AG09319 (cell line): ENCODE measurements around the gene INPP4B.
"Not testable (repeated sequence)": the region's sequence is repeated elsewhere in the genome, so short reads cannot be mapped to it uniquely, and the experiment has no call there.

ENCODE experiments used
- DNase-seq: peaks from one replicate; pipeline ENCODE4 v3.0.0-alpha.2; 2010; ENCODE audit warnings: low read depth; ENCODE audit errors: extremely low read depth
- TF ChIP-seq, protein P1 (sequence below): IDR thresholded peaks from 2 replicates; pipeline ENCODE4 v1.5.1; 2011; ENCODE audit warnings: low read depth, mild to moderate bottlenecking, inconsistent platforms, low read length, moderate library complexity

INPP4B gene

GRCh38 chr4:142656178-142656577 lies 189.9 kb downstream of the INPP4B start:
- TF ChIP-seq, protein P1, sequence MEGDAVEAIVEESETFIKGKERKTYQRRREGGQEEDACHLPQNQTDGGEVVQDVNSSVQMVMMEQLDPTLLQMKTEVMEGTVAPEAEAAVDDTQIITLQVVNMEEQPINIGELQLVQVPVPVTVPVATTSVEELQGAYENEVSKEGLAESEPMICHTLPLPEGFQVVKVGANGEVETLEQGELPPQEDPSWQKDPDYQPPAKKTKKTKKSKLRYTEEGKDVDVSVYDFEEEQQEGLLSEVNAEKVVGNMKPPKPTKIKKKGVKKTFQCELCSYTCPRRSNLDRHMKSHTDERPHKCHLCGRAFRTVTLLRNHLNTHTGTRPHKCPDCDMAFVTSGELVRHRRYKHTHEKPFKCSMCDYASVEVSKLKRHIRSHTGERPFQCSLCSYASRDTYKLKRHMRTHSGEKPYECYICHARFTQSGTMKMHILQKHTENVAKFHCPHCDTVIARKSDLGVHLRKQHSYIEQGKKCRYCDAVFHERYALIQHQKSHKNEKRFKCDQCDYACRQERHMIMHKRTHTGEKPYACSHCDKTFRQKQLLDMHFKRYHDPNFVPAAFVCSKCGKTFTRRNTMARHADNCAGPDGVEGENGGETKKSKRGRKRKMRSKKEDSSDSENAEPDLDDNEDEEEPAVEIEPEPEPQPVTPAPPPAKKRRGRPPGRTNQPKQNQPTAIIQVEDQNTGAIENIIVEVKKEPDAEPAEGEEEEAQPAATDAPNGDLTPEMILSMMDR = no peak
- DNase-seq = no peak

DNA sequence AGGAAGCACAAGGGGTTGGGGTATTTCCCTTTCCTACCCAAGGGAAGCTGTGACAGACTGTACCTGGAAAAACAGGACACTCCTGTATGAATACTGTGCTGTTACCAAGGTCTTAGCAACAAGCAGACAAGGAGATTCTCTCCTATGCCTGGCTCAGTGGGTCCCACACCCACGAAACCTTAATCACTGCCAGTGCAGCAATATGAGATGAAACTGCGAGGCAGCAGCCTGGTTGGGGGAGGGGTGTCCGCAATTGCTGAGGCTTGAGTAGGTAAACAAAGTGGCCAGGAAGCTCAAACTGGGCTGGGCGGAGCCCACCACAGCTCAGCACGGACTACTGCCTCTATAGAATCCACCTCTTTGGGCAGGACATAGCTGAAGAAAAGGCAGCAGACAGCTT lies 197.7 kb downstream of the INPP4B start:
- TF ChIP-seq, protein P1 = no peak
- no peak for DNase-seq

- no peak for DNase-seq
- TF ChIP-seq, protein P1 = no peak
These were observed 200.5 kb downstream of the INPP4B start for GRCh38 chr4:142645475-142646108.

- not testable (repeated sequence) for DNase-seq
These were observed 201.5 kb downstream of the INPP4B start for GRCh38 chr4:142644628-142645027.

GRCh38 chr4:142637614-142638013 lies 208.5 kb downstream of the INPP4B start:
- TF ChIP-seq, protein P1 = no peak

GRCh38 chr4:142631836-142632235 lies 214.3 kb downstream of the INPP4B start:
- TF ChIP-seq, protein P1 = no peak
- DNase-seq = no peak

More at GRCh38 chr4:142637614-142638013, 208.5 kb downstream of the INPP4B start:
- no peak for DNase-seq

GRCh38 chr4:142615324-142615665 lies 230.8 kb downstream of the INPP4B start:
- no peak for DNase-seq
- TF ChIP-seq, protein P1 = no peak
